ENCODE results near the gene LY6G6C.

Gene LY6G6C

DNA sequence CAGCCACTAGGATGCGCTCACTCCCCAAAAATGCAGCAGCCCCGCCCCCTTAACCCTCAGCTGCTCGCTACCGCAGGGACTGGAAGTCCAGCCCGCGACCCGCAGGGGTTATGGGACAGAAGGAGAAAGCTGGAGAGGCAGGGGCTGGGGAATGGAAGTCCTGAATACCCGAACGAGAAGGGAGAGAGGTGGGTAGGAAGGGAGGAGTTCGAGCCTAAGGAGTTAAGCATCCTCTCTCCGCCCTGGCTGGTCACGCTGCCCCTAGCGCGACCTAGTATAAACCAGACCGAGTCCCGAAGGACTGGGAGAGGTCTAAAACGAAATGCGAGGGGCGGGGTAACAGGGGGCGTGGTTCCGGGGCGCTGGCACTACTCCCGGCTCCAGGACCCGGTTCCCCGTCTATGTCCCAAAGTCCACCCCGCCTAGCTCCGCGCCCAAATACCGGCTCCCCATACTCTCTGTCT, 8.0 kb upstream of the LY6G6C start (continued):
- no peak for TF ChIP-seq ZNF626 (tag by site-specific recombination; IDR thresholded peaks at IDR 0.05)
- 0 out of 2 replicates have a peak, but pooled peaks have one; percentile 19 for TF ChIP-seq ZSCAN30 (tag by site-specific recombination; IDR thresholded peaks at IDR 0.05)
- TF ChIP-seq, protein P1, sequence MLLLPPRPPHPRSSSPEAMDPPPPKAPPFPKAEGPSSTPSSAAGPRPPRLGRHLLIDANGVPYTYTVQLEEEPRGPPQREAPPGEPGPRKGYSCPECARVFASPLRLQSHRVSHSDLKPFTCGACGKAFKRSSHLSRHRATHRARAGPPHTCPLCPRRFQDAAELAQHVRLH (tag by site-specific recombination; IDR thresholded peaks at IDR 0.05) = peak; percentile 73; the same call in 1 of the 2 replicates
- peak; percentile 10; the same call in 1 of the 2 replicates for TF ChIP-seq KLF8 (tag by site-specific recombination; IDR thresholded peaks at IDR 0.05)
- TF ChIP-seq HOXC10 (CRISPR knock-in tag; IDR thresholded peaks at IDR 0.05) = 0 out of 2 replicates have a peak, but pooled peaks have one; percentile 87
- TF ChIP-seq ZNF501 (tag by site-specific recombination; IDR thresholded peaks at IDR 0.05) = peak; percentile 49; the same call in 1 of the 2 replicates
- peak; percentile 41; the same call in 1 of the 2 replicates for TF ChIP-seq ZNF629 (tag by site-specific recombination; IDR thresholded peaks at IDR 0.05)
- TF ChIP-seq ZNF600 (tag by site-specific recombination; IDR thresholded peaks at IDR 0.05) = peak; percentile 89
- peak; percentile 92 for TF ChIP-seq ZBTB17 (tag by site-specific recombination; IDR thresholded peaks at IDR 0.05)
- peak; percentile 67 for TF ChIP-seq SP2 (tag by site-specific recombination; IDR thresholded peaks at IDR 0.05)
- peak; percentile 19; the same call in 1 of the 2 replicates for TF ChIP-seq ZNF394 (tag by site-specific recombination; IDR thresholded peaks at IDR 0.05; ENCODE audit: borderline replicate concordance)
- peak; percentile 48 for TF ChIP-seq ZNF654 (tag by site-specific recombination; IDR thresholded peaks at IDR 0.05; ENCODE audit: low read depth)
- peak; percentile 74 for TF ChIP-seq ZNF76 (tag by site-specific recombination; IDR thresholded peaks at IDR 0.05; ENCODE audit: borderline replicate concordance, low read depth)
- peak; percentile 55; the same call in 1 of the 2 replicates for TF ChIP-seq ZNF324 (tag by site-specific recombination; IDR thresholded peaks at IDR 0.05)
- no peak for TF ChIP-seq ZNF48 (tag by site-specific recombination; IDR thresholded peaks at IDR 0.05)

DNA sequence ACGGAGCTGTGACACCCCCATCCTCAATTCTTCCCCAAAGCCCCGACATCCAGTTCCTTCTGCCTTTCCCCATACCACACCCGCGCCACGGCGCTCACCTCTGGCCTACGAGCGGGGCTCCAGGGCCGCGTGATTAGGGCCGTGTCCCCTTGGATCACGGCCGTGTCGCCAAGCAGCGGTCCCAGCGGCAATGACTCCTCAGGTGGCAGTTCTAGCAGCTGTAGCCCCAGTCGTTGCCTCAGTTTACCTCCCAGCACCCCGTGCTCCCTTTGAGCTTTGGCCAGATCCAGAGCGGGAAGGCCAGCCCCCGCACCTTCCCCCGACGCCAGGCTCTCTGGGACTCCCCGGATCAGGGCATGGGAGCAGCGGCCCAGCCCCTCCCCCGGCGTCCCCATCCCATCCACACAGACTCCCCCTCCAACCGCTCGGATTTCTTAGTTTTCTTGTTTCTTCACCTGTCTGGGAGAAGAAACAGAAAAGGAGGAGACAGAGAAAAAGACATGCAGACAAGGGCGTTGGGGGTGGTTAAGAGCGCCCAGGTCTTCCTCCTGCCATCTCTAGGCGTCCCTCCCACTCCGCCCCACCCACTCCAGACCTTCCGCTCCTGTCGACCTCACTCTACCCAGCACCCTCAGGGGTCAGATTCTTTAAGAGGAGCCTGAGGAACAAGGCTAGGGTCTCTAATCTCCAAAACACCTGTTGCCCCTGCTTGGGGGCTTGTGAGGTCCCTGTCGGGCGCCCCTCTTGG, 7.4 kb upstream of the LY6G6C start, which contains the start of gene DDAH2:
TSS of gene DDAH2 (minus strand) at position 533 of the 748 bp plus-strand sequence. CDS start at position 395, 138 bp downstream.
- H3K4me1 ChIP-seq (ENCODE audit: control insufficient read depth, insufficient read depth, low read length) = no peaks in the 10 kb centered on the region
- CTCF ChIA-PET = interaction anchor here (0.6 to 3.6 kb wide), 15 partner anchors 10 to 223 kb away, joined by 3 to 28 read pairs (median 6); partner anchors contain the start of genes MSH5 and NEU1
- peak within 1 kb of the TSS; percentile 67 for H3K27ac ChIP-seq (ENCODE audit: extremely low read depth, low read depth, low read length)
- no peaks in the 10 kb centered on the region for H3K9me3 ChIP-seq (ENCODE audit: control insufficient read depth, insufficient read depth, low read depth, low read length)
- H3K4me3 ChIP-seq (ENCODE audit: low read depth, low read length) = peak within 1 kb of the TSS; percentile 74
- peaks cover 10 to 57% of the 10 kb centered on the region in 2 experiments; a peak in 2 of 3 replicates for H3K36me3 ChIP-seq (ENCODE audit: control insufficient read depth in 2 of 2, insufficient read depth in 1 of 2, low read length in 2 of 2)
- POLR2A ChIA-PET = interaction anchor here (0.7 to 4.7 kb wide), 21 partner anchors 9 to 1243 kb away, joined by 3 to 54 read pairs (median 6); partner anchors contain the start of genes ABHD16A, CSNK2B, FKBPL and GPANK1
- TF ChIP-seq OVOL3 (tag by site-specific recombination; IDR thresholded peaks at IDR 0.05) (no peak), ZBTB48 (tag by site-specific recombination; IDR thresholded peaks at IDR 0.05) (no peak), ZFHX2 (tag by site-specific recombination; conservative IDR thresholded peaks at IDR 0.05) (peak; percentile 60), ZNF785 (tag by site-specific recombination; IDR thresholded peaks at IDR 0.05) (no peak), ZNF140 (tag by site-specific recombination; IDR thresholded peaks at IDR 0.05) (no peak), ZNF747 (tag by site-specific recombination; IDR thresholded peaks at IDR 0.05) (no peak), ZNF707 (tag by site-specific recombination; IDR thresholded peaks at IDR 0.05) (no peak), ZNF623 (tag by site-specific recombination; IDR thresholded peaks at IDR 0.05) (no peak), ZIC2 (tag by site-specific recombination; IDR thresholded peaks at IDR 0.05) (no peak), ZNF23 (tag by site-specific recombination; IDR thresholded peaks at IDR 0.05; ENCODE audit: borderline replicate concordance) (no peak), ZNF423 (tag by site-specific recombination; IDR thresholded peaks at IDR 0.05) (no peak), ZNF155 (tag by site-specific recombination; IDR thresholded peaks at IDR 0.05) (no peak), ZNF571 (tag by site-specific recombination; IDR thresholded peaks at IDR 0.05) (no peak), EGR2 (tag by site-specific recombination; IDR thresholded peaks at IDR 0.05; ENCODE audit: low read depth) (peak; percentile 56), SCRT1 (tag by site-specific recombination; IDR thresholded peaks at IDR 0.05; ENCODE audit: borderline replicate concordance) (peak; percentile 97), ZBTB20 (tag by site-specific recombination; IDR thresholded peaks at IDR 0.05) (no peak), ZNF266 (tag by site-specific recombination; IDR thresholded peaks at IDR 0.05; ENCODE audit: low read depth) (no peak)
- TF ChIP-seq, protein P2, sequence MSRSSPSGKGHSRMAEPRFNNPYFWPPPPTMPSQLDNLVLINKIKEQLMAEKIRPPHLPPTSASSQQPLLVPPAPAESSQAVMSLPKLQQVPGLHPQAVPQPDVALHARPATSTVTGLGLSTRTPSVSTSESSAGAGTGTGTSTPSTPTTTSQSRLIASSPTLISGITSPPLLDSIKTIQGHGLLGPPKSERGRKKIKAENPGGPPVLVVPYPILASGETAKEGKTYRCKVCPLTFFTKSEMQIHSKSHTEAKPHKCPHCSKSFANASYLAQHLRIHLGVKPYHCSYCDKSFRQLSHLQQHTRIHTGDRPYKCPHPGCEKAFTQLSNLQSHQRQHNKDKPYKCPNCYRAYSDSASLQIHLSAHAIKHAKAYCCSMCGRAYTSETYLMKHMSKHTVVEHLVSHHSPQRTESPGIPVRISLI (tag by site-specific recombination; IDR thresholded peaks at IDR 0.05) = no peak
- TF ChIP-seq, protein P3, sequence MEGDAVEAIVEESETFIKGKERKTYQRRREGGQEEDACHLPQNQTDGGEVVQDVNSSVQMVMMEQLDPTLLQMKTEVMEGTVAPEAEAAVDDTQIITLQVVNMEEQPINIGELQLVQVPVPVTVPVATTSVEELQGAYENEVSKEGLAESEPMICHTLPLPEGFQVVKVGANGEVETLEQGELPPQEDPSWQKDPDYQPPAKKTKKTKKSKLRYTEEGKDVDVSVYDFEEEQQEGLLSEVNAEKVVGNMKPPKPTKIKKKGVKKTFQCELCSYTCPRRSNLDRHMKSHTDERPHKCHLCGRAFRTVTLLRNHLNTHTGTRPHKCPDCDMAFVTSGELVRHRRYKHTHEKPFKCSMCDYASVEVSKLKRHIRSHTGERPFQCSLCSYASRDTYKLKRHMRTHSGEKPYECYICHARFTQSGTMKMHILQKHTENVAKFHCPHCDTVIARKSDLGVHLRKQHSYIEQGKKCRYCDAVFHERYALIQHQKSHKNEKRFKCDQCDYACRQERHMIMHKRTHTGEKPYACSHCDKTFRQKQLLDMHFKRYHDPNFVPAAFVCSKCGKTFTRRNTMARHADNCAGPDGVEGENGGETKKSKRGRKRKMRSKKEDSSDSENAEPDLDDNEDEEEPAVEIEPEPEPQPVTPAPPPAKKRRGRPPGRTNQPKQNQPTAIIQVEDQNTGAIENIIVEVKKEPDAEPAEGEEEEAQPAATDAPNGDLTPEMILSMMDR (tag by site-specific recombination; IDR thresholded peaks at IDR 0.05) = no peak
- TF ChIP-seq, protein P4, sequence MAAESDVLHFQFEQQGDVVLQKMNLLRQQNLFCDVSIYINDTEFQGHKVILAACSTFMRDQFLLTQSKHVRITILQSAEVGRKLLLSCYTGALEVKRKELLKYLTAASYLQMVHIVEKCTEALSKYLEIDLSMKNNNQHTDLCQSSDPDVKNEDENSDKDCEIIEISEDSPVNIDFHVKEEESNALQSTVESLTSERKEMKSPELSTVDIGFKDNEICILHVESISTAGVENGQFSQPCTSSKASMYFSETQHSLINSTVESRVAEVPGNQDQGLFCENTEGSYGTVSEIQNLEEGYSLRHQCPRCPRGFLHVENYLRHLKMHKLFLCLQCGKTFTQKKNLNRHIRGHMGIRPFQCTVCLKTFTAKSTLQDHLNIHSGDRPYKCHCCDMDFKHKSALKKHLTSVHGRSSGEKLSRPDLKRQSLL (tag by site-specific recombination; IDR thresholded peaks at IDR 0.05) = no peak
